NCI-H146 treated with DMSO at 0.1 percent for 48 hours (cell line): ENCODE data around the gene DBNDD2.
A peak's percentile ranks its signal among the peaks of the same experiment; 100 is the strongest.

ENCODE experiments used
- DNase-seq: peaks from one replicate; lab custom pipeline; 2025; ENCODE audit not compliant: unreplicated experiment; lab: John Stamatoyannopoulos, UW

Gene DBNDD2

GRCh38 chr20:45378191-45378590, 29.9 kb upstream of the DBNDD2 start, which contains the start of gene TP53TG5:
Gene TP53TG5 (minus strand): TSS chr20:45378325. CDS start chr20:45378236, 89 bp downstream.
- DNase-seq: no peak

- no peak for DNase-seq
Measured at GRCh38 chr20:45387274-45387673, 20.8 kb upstream of the DBNDD2 start.

- DNase-seq: no peak
Measured at GRCh38 chr20:45390931-45391330, 17.2 kb upstream of the DBNDD2 start.

- no peak for DNase-seq
Measured at GRCh38 chr20:45391559-45391958, 16.5 kb upstream of the DBNDD2 start.

- no peak for DNase-seq
Measured at GRCh38 chr20:45392733-45393132, 15.4 kb upstream of the DBNDD2 start.

GRCh38 chr20:45394221-45395113, 13.6 kb upstream of the DBNDD2 start:
- no peak for DNase-seq

GRCh38 chr20:45395114-45395415, 13.0 kb upstream of the DBNDD2 start:
- no peak for DNase-seq

GRCh38 chr20:45399018-45399417, 9.1 kb upstream of the DBNDD2 start:
- no peak for DNase-seq

- no peak for DNase-seq
Measured at GRCh38 chr20:45400346-45401031, 7.6 kb upstream of the DBNDD2 start.

- no peak for DNase-seq
Measured at GRCh38 chr20:45402946-45403345, 5.1 kb upstream of the DBNDD2 start.

- DNase-seq: peak; percentile 58
Measured at GRCh38 chr20:45404438-45404837, 3.7 kb upstream of the DBNDD2 start.

- DNase-seq: peak; percentile 31
Measured at GRCh38 chr20:45405571-45406259, 2.4 kb upstream of the DBNDD2 start.

GRCh38 chr20:45406260-45407066, 1.6 kb upstream of the DBNDD2 start:
- peak; percentile 43 for DNase-seq

- DNase-seq: no peak
Measured at GRCh38 chr20:45407067-45407745, 883 bp upstream of the DBNDD2 start.

GRCh38 chr20:45408646-45409213, 641 bp downstream of the DBNDD2 start:
- no peak for DNase-seq

GRCh38 chr20:45409521-45410272, 1.6 kb downstream of the DBNDD2 start:
- DNase-seq: no peak

GRCh38 chr20:45410887-45411286, 2.8 kb downstream of the DBNDD2 start:
- no peak for DNase-seq

- no peak for DNase-seq
Measured at GRCh38 chr20:45412653-45413052, 4.6 kb downstream of the DBNDD2 start.

- no peak for DNase-seq
Measured at GRCh38 chr20:45413479-45413878, 5.4 kb downstream of the DBNDD2 start.
